ENCODE results near the gene TSSK3. TPM values are rescaled to one million over a fixed set of nuclear protein-coding genes. Genes with fewer than 3 reads are reported as not detected.
"Not testable (repeated sequence)": the region's sequence is repeated elsewhere in the genome, so short reads cannot be mapped to it uniquely, and the experiment has no call there.

Gene TSSK3
- polyA plus RNA-seq, 4 donors = 1.5 to 6.2 (median 2.6) TPM

- DNase-seq (ENCODE audit: low read depth in 4 of 4, low spot score in 3 of 4) = no peak
These were observed 24.3 kb upstream of the TSSK3 start for GRCh38 chr1:32337855-32338636.

- no peak for DNase-seq (ENCODE audit: low read depth in 4 of 4, low spot score in 3 of 4)
These were observed 23.6 kb upstream of the TSSK3 start for GRCh38 chr1:32338637-32339145.

DNA sequence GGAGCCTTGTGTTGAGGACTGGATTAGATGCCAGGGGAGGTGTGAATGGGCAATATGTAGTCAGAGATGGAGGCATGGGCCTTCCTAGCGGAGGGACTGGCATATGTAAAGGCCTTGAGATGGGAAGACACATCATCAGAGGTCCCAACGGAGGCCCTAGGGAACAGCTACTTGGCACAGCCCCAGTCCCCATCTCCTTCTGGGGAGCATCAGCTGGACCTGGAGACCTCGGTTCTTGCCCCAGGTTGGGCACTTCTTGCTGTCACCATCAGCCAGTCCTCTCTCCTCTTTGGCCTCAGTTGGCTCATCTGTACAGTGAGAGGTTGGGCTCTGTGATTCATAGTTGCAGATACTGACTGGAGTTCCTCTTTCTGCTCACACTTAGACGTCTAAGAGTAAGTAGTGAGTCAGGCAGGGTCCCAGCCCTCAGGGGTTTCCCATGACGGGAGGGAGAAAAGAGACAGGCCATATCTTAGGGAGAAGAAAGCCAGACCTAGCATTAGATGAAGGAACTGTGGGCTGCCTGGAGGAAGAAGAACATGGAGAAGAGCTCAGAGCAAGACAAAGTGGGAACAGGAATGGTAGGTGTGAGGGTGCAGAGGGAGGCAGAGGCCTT is 22.9 kb upstream of the TSSK3 start:
- DNase-seq (ENCODE audit: low read depth in 4 of 4, low spot score in 3 of 4) = no peak

- DNase-seq (ENCODE audit: low read depth in 4 of 4, low spot score in 3 of 4) = no peak
These were observed 21.1 kb upstream of the TSSK3 start for GRCh38 chr1:32341186-32341757.

- no peak for DNase-seq (ENCODE audit: low read depth in 4 of 4, low spot score in 3 of 4)
These were observed 20.4 kb upstream of the TSSK3 start for GRCh38 chr1:32341971-32342370.

DNA sequence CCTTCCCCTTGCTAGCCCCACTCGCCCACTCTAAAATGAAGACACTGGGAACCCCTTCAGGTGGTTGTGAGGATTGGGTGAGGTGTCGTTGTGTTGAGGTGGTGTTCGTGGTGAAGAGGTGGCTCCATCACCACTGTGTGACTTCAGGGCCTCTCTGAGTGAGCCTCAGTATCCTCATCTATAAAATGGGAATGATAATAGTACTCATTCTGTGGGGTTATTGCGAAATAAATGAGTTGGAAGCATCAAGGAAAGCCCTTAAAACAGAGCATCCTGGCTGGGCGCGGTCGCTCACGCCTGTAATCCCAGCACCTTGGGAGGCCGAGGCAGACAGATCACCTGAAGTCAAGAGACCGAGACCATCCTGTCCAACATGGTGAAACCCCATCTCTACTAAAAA is 19.6 kb upstream of the TSSK3 start:
- no peak for DNase-seq (ENCODE audit: low read depth in 4 of 4, low spot score in 3 of 4)

DNA sequence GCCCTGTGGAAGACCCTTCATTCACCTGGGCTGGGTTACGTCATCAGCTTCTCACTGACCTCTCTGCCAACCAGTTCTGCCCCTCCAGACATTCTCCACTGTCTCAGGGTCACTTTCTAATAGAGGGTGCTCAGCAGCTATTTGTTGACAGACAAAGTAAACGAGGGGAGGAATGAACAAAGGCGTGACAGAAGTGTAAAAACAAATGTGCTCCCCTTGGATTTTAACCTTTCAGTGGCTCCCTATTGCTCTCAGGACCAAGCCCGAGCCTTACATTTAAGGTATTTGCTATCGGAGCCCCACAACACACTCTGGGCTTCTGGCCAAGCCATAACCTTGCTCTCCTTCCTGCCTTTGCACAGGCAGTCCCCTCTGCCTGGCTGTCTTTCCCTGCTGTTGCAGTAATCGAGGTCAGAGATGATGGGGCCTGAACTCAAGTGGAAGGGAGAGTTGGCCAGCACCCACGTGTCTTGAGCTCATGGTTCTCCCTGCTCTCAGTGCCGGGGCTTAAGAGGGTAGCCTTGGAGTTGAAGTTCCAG is 17.0 kb upstream of the TSSK3 start:
- no peak for DNase-seq (ENCODE audit: low read depth in 4 of 4, low spot score in 3 of 4)

- no peak for DNase-seq (ENCODE audit: low read depth in 4 of 4, low spot score in 3 of 4)
These were observed 15.7 kb upstream of the TSSK3 start for GRCh38 chr1:32346532-32347157.

- no peak for DNase-seq (ENCODE audit: low read depth in 4 of 4, low spot score in 3 of 4)
These were observed 13.1 kb upstream of the TSSK3 start for GRCh38 chr1:32349211-32349708.

DNA sequence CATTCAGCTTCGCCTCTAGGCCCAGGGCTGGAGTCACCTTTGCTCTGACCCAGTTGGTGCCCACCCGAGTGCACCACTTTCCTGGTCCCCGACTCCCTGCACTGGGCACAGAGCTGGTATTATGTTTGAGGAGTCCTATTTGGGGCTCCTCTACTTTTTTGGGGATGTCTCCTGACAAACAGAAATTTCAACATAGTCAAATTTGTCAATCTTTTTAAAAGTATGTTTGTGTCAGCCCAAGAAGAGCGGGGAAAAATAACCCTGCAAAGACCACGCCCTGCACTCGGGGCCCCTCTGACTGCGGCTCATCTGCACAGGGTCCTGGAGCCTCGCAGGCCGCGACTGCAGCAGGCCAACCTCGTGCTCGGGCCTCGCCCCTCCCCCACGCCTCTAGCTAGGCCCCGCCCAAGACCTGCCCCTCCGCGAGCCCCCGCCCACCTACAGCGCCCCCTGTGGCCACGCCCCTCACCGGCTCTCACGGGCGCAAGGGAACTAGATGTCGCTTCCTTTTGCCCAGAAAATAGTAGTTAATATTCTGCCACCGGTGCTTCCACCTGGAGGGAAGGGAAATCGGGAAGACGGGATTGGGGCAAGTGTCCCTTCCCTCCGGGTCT is 11.4 kb upstream of the TSSK3 start:
- peak in 2 of 4 donors; percentile 50 to 53 for DNase-seq (ENCODE audit: low read depth in 4 of 4, low spot score in 3 of 4)

DNA sequence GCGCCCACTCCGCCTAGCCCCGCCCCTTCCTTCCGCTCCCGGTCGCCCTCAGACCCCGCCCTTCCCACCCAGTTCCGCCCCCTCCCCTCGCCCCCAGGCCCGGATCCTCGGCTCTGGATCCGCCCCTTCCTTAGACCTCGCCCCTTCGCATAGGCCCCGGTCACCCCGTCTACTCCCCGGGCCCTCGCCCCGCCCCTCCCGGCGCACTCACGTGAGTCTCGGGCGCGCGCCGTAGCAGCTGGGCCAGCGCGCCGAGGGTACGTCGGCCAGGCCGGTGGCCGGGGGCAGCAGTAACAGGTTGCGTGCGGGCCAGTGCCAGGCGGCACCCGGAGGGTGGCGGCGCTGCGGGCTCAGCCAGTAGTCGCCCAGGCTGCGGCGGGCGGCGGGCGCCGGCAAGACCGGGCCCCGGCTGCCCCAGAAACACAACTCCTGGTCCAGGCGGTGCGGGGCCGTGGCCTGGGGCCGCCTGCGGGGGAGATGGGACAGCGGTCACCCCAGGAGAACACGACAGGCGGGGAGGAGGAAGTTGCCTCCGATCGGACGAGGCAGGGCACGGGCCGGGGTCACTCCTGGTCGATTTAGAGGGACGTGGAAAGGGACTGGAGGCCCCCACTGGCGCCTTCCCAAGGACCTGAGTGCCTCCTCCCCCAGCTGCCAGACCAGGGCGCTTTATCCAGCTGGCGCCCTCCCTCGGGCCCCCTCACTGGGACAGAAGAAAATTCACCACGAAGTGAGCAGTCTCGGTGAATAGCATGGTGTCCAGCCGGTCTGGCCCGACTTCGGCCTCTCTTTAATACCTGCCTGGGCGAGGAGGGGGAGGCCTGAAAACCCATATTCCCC is 10.7 kb upstream of the TSSK3 start:
- DNase-seq (ENCODE audit: low read depth in 4 of 4, low spot score in 3 of 4) = peak; percentile 82 to 93 (median 88)

DNA sequence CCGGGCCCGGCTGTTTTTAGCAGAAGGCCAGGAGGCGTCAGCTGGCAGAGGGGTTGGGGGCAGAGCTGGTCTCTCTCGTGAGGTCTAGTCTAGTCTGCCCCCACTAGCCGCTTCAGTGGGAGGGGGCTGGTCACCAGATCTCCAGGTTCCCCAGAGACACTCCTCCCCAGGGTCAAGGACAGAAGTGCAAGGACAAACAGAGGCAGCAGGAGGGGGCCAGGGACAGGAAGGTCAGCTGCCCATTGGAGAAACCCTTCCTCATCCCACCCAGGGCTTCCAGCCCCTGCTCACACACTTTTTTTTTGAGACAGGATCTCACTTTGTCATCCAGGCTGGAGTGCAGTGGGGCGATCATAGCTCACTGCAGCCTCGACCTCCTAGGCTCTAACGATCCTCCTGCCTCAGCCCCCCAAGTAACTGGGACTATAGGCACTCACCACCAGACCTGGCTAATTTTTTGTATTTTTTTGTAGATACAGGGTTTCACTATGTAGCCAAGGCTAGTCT is 10.0 kb upstream of the TSSK3 start:
- DNase-seq (ENCODE audit: low read depth in 4 of 4, low spot score in 3 of 4) = no peak

DNA sequence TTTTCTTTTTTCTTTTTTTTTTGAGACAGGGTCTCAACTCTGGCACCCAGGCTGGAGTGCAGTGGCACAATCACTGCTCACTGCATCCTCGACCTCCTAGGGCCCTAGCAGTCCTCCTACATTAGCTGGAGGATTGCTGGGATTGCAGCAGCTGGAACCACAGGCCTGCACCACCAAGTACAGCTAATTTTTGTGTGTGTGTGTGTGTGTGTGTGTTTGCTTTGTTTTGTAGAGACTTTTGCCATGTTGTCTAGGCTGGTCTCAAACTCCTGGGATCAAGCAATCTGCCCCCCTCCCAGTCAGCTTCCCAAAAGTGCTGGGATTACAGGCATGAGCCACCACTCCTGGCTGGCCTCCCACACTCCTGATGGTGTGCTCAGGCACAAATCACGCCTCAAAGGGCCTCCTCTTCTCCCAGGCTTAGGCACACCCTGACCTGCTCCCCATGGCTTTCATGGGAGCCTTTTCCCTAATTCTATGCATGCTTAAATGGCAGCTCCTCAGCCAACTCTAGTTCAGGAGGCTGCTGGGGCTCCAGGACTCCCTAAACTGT is 9.4 kb upstream of the TSSK3 start:
- DNase-seq (ENCODE audit: low read depth in 4 of 4, low spot score in 3 of 4) = no peak

GRCh38 chr1:32353431-32353830 is 8.9 kb upstream of the TSSK3 start:
- no peak for DNase-seq (ENCODE audit: low read depth in 4 of 4, low spot score in 3 of 4)

GRCh38 chr1:32353886-32354570 is 8.3 kb upstream of the TSSK3 start:
- no peak for DNase-seq (ENCODE audit: low read depth in 4 of 4, low spot score in 3 of 4)

GRCh38 chr1:32355778-32356177 is 6.6 kb upstream of the TSSK3 start:
- not testable (repeated sequence) for DNase-seq (ENCODE audit: low read depth in 4 of 4, low spot score in 3 of 4)

DNA sequence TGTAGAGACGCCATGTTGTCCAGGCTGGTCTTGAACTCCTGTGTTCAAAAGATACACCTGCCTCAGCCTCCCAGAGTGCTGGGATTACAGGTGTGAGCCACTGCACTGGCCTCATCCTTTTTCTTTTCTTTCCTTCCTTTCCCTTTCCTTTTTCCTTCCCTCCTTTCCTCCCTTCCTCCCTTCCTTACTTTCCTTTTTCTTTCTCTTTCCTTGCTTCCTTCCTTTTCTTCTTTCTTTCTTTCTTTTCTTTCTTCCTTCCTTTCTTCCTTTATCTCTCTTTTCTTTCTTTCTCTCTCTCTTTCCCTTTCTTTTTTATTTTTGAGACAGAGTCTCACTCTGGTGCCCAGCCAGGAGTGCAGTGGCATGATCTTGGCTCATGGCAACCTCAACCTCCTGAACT is 5.9 kb upstream of the TSSK3 start:
- no peak for DNase-seq (ENCODE audit: low read depth in 4 of 4, low spot score in 3 of 4)

- no peak for DNase-seq (ENCODE audit: low read depth in 4 of 4, low spot score in 3 of 4)
These were observed 4.7 kb upstream of the TSSK3 start for GRCh38 chr1:32357614-32358013.
